ENCODE measurements around the gene GADD45GIP1. TPM values are rescaled to one million over a fixed set of nuclear protein-coding genes. Genes with fewer than 3 reads are reported as not detected.

GADD45GIP1 gene
- 10 to 100 TPM in 3 of 6 experiments, 1 to 10 TPM in 3; 7.7 to 29.3 (median 10.0) TPM for total RNA-seq
- long read RNA-seq, transcript GADD45GIP1-201 (2 exons, 1,782 nt), result major isoform, 9 of 41 reads
- long read RNA-seq, partial matches to known transcripts, result 0 of 41 reads
- long read RNA-seq, other reads (novel, unspliced or antisense), result 32 of 41 reads

- Histone ChIP-seq H3K4me1 (peaks cover 0 to 5% (median 0%) of the 10 kb centered on the region in 4 donors), H3K9me3 (no peaks in the 10 kb centered on the region), H3K27me3 (no peaks in the 10 kb centered on the region), H3K4me3 (peak within 1 kb of the TSS; percentile 85 to 93 (median 86)), H3K27ac (peak within 1 kb of the TSS; percentile 61 to 85 (median 64)), H3K36me3 (peaks cover 0 to 26% (median 6%) of the 10 kb centered on the region in 4 donors)
- 1% methylated on average over 33 of the region's 84 CpGs for WGBS (ENCODE audit: insufficient coverage, low coverage, low lambda C conversion rate, missing lambda C conversion rate)
- intact Hi-C loops (cut with DNase I), result no loop called here
- DNase-seq (peak; percentile 81 to 86 (median 83)), ATAC-seq (peak; percentile 88 to 97 (median 94))
- TF ChIP-seq CTCF (IDR thresholded peaks at IDR 0.05) (no peak), POLR2A (IDR thresholded peaks at IDR 0.05) (peak; percentile 73)
These were observed at the start of gene GADD45GIP1 for GRCh38 chr19:12956446-12957388. TSS of gene GADD45GIP1 (minus strand) at chr19:12957223. CDS start at chr19:12957212, 11 bp downstream.

DNA sequence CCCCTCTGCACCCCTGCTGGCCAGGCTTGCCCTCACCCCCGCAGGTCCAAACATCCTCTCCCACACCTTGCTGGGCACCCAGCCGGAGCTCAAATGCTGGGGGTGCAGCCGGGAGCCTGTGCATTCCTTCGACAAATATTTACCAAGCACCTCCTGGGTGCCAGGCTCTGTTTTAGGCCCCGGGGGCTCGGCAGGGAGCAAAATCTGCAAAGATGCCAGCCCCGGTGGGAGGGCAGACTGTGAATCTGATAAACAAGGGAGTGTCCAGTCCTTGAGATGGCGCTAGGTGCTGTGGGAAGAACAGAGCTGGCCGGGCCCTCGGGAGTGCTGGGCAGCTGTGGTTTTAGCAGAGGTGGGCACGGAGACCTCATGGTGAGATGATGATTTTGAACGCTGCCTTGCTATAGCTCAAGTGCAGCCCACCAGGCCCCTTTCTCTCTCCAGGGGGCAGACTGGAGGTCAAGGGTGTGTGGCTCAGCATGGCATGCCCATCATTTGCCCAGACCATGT, 48.9 kb upstream of the GADD45GIP1 start:
- Histone ChIP-seq H3K4me1 (peaks cover 0 to 45% (median 8%) of the 10 kb centered on the region in 4 donors), H3K9me3 (no peaks in the 10 kb centered on the region), H3K27me3 (no peaks in the 10 kb centered on the region), H3K36me3 (no peaks in the 10 kb centered on the region), H3K4me3 (no peak overlapping the region), H3K27ac (no peak overlapping the region)
- no peak for DNase-seq
- intact Hi-C loops (cut with DNase I), result no loop called here
- ATAC-seq, result no peak
- 56% methylated on average over 8 of the region's 12 CpGs for WGBS (ENCODE audit: insufficient coverage, low coverage, low lambda C conversion rate, missing lambda C conversion rate)
- TF ChIP-seq POLR2A (IDR thresholded peaks at IDR 0.05) (no peak), CTCF (IDR thresholded peaks at IDR 0.05) (no peak)

GRCh38 chr19:13005253-13005652, 48.2 kb upstream of the GADD45GIP1 start:
- no peaks in the 10 kb centered on the region for H3K36me3 ChIP-seq
- peaks cover 0 to 45% (median 8%) of the 10 kb centered on the region in 4 donors for H3K4me1 ChIP-seq
- no peak overlapping the region for H3K4me3 ChIP-seq
- H3K9me3 ChIP-seq, result no peaks in the 10 kb centered on the region
- DNase-seq, result no peak
- no peak overlapping the region for H3K27ac ChIP-seq
- H3K27me3 ChIP-seq, result no peaks in the 10 kb centered on the region
- no peak for ATAC-seq
- 92% methylated on average over 4 of the region's 4 CpGs for WGBS (ENCODE audit: insufficient coverage, low coverage, low lambda C conversion rate, missing lambda C conversion rate)
- no peak for TF ChIP-seq POLR2A (IDR thresholded peaks at IDR 0.05)
- TF ChIP-seq CTCF (IDR thresholded peaks at IDR 0.05), result no peak
- intact Hi-C loops (cut with DNase I), result no loop called here

DNA sequence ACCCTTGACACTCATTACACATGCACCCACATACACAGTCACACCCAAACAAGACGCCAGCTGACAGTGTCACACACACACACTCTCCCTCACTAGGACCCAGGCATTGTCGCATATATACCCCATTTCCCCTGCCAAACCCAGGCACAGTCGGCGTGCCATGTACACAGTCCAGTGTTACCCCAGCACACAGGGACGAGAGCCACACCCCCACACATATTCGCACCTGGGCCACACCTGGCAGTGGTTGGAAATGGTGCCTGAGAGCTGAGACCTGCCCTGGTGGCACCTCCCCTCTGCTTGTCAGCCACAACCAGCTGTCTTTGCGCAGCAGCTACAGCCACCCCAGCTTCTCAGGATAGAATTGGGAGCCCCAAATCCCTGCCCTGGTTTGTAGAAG, 47.2 kb upstream of the GADD45GIP1 start:
- no peak overlapping the region for H3K27ac ChIP-seq
- 94% methylated on average over 3 of the region's 7 CpGs for WGBS (ENCODE audit: insufficient coverage, low coverage, low lambda C conversion rate, missing lambda C conversion rate)
- no peak for DNase-seq
- no peak overlapping the region for H3K4me3 ChIP-seq
- peaks cover 0 to 36% (median 8%) of the 10 kb centered on the region in 4 donors for H3K4me1 ChIP-seq
- no peaks in the 10 kb centered on the region for H3K9me3 ChIP-seq
- no peak for TF ChIP-seq POLR2A (IDR thresholded peaks at IDR 0.05)
- no peak for TF ChIP-seq CTCF (IDR thresholded peaks at IDR 0.05)
- H3K27me3 ChIP-seq, result no peaks in the 10 kb centered on the region
- no peaks in the 10 kb centered on the region for H3K36me3 ChIP-seq
- intact Hi-C loops (cut with DNase I), result no loop called here
- ATAC-seq, result no peak

Measured in right lobe of liver (tissue), 6 donors.